B cell (primary cell): ENCODE results near the gene FAM216B. TPM values are rescaled to one million over a fixed set of nuclear protein-coding genes. Genes with fewer than 3 reads are reported as not detected.

ENCODE experiments used
- ATAC-seq: fragments of 200-7000 bp; cut with Tn5 transposase; one replicate; pipeline ENCODE4 v1.10.0; 2021; ENCODE audit warnings: low read depth, mild to moderate bottlenecking, moderate number of reproducible peaks, moderate library complexity
- CTCF ChIA-PET: fragments of 350-600 bp; sonication (Branson Sonifier 250); formaldehyde crosslinking; loops from one replicate; lab custom pipeline; 2021; ENCODE audit warnings: antibody characterized with exemption, inconsistent platforms; lab: Charles Lee
- POLR2A ChIA-PET: fragments of 350-600 bp; sonication (Branson Sonifier 250); formaldehyde crosslinking; loops from one replicate; lab custom pipeline; 2021; ENCODE audit warnings: antibody characterized with exemption; lab: Charles Lee
- DNase-seq: peaks from one replicate; pipeline ENCODE4 v3.0.0; 2013
- H2AFZ ChIP-seq: 2 replicates; pipeline ENCODE4 v1.6.1; 2012; ENCODE audit warnings: mild to moderate bottlenecking, low read depth, low read length; ENCODE audit not compliant: insufficient read depth, poor library complexity, severe bottlenecking
- H3K27ac ChIP-seq, 2 donors: 1 replicate in 1 of 2; 2 replicates in 1 of 2; pipeline ENCODE4 v1.5.1; 2012 to 2013; ENCODE audit warnings: low read length in 2 of 2, mild to moderate bottlenecking in 2 of 2, moderate library complexity in 1 of 2
- H3K27me3 ChIP-seq, 4 experiments: fragments of 200-600 bp in 1 of 4; sonication (generic) in 1 of 4; replicated peaks in 1 of 4; 1 replicate in 2 of 4; 2 replicates in 2 of 4; pipeline versions ENCODE4 v1.6.1 to v1.7.0; 2013 to 2016; ENCODE audit warnings: low read length in 3 of 4, mild to moderate bottlenecking in 2 of 4, mixed read lengths in 1 of 4, moderate library complexity in 1 of 4; ENCODE audit not compliant: insufficient read depth in 4 of 4, control insufficient read depth in 3 of 4; ENCODE audit errors: control extremely low read depth in 1 of 4
- H3K36me3 ChIP-seq, 2 experiments: replicated peaks in 1 of 2; 1 replicate in 1 of 2; 2 replicates in 1 of 2; pipeline versions ENCODE4 v1.6.1 to v1.7.1; 2013; ENCODE audit warnings: low read length in 1 of 2; ENCODE audit not compliant: insufficient read depth in 2 of 2, control insufficient read depth in 1 of 2; ENCODE audit errors: control extremely low read depth in 1 of 2, extremely low read depth in 1 of 2
- H3K4me1 ChIP-seq, 2 donors: fragments of 200-600 bp in 1 of 2; sonication (generic) in 1 of 2; 1 replicate in 1 of 2; 2 replicates in 1 of 2; pipeline versions ENCODE4 v1.5.1 to v1.6.1; 2013 to 2017; ENCODE audit warnings: low read length in 2 of 2; ENCODE audit not compliant: control insufficient read depth in 2 of 2, insufficient read depth in 2 of 2
- H3K4me2 ChIP-seq: replicated peaks from 2 replicates; pipeline ENCODE3; 2012; ENCODE audit warnings: mild to moderate bottlenecking, low read depth, low read length; ENCODE audit not compliant: poor library complexity, severe bottlenecking
- H3K4me3 ChIP-seq, 5 experiments: fragments of 200-600 bp in 1 of 5; sonication (generic) in 1 of 5; 1 replicate in 3 of 5; 2 replicates in 2 of 5; pipeline versions ENCODE4 v1.5.1 to v1.7.0; 2011 to 2016; ENCODE audit warnings: low read length in 4 of 5, mild to moderate bottlenecking in 4 of 5, low read depth in 2 of 5, control low read depth in 1 of 5, moderate library complexity in 1 of 5; ENCODE audit not compliant: insufficient read depth in 1 of 5; ENCODE audit errors: control extremely low read depth in 1 of 5, extremely low read depth in 1 of 5
- H3K79me2 ChIP-seq: fragments of 200-600 bp; sonication (generic); one replicate; pipeline ENCODE4 v1.6.0; 2016; ENCODE audit warnings: low read length; ENCODE audit not compliant: control insufficient read depth, insufficient read depth
- H3K9ac ChIP-seq: fragments of 200-600 bp; sonication (generic); 2 replicates; pipeline ENCODE4 v1.6.1; 2017; ENCODE audit warnings: mild to moderate bottlenecking, low read length, moderate library complexity
- H3K9me3 ChIP-seq, 3 donors: one replicate each; pipeline versions ENCODE4 v1.6.1 to v1.7.1; 2013; ENCODE audit warnings: low read length in 2 of 3; ENCODE audit not compliant: control insufficient read depth in 2 of 3, insufficient read depth in 1 of 3; ENCODE audit errors: control extremely low read depth in 1 of 3
- H4K20me1 ChIP-seq: 2 replicates; pipeline ENCODE4 v1.6.0; 2012; ENCODE audit warnings: mild to moderate bottlenecking, low read length; ENCODE audit not compliant: insufficient read depth, control insufficient read depth, poor library complexity, severe bottlenecking
- H3K27ac Mint-ChIP-seq: one replicate; pipeline ENCODE4 v1.8.0; 2021; ENCODE audit warnings: mixed read lengths
- H3K27me3 Mint-ChIP-seq: one replicate; pipeline ENCODE4 v1.8.0; 2021; ENCODE audit warnings: mixed read lengths
- H3K4me1 Mint-ChIP-seq: one replicate; pipeline ENCODE4 v1.8.0; 2021; ENCODE audit warnings: mixed read lengths
- H3K4me3 Mint-ChIP-seq: one replicate; pipeline ENCODE4 v1.8.0; 2021; ENCODE audit warnings: mixed read lengths
- H3K9me3 Mint-ChIP-seq: one replicate; pipeline ENCODE4 v1.8.0; 2022; ENCODE audit warnings: mixed read lengths; ENCODE audit not compliant: insufficient read depth
- EZH2 ChIP-seq: IDR thresholded peaks from 2 replicates; pipeline ENCODE4 v1.6.1; 2012; ENCODE audit warnings: borderline replicate concordance, low read depth, mild to moderate bottlenecking, moderate library complexity, low read length; ENCODE audit not compliant: insufficient read depth, poor library complexity, severe bottlenecking
- WGBS: methylation state at CpG from one replicate; pipeline ENCODE4 v1.1.5; 2013; ENCODE audit warnings: missing lambda C conversion rate; ENCODE audit not compliant: insufficient coverage; 5-methylcytosine and 5-hydroxymethylcytosine counted together
- intact Hi-C: fragments of 100-400 bp; cut with micrococcal nuclease; formaldehyde crosslinking; loops from one replicate; pipeline ENCODE4 v1.10.0; 2022
- polyA plus RNA-seq: library from polyadenylated mRNA; depleted of rRNA; stranded (reverse); fragments of >200 nt; gene quantifications from 2 replicates; pipeline ENCODE4 v1.2.3, GENCODE V29; 2012
- total RNA-seq, 2 donors: library from RNA; stranded (reverse); fragments of 120-200 nt in 1 of 2; gene quantifications; 1 replicate in 1 of 2; 2 replicates in 1 of 2; pipeline versions ENCODE4 v1.2.3 to v1.2.4, GENCODE V29; 2013 to 2022
- TF ChIP-seq, protein P1 (sequence below): fragments of 200-600 bp; IDR thresholded peaks from one replicate; pipeline ENCODE4 v1.8.0; 2022; ENCODE audit warnings: antibody characterized with exemption, mild to moderate bottlenecking

FAM216B gene
- total and polyA plus RNA-seq, 2 donors (not counting 1 experiment from before 2014, with no cell fraction given), result not detected

DNA sequence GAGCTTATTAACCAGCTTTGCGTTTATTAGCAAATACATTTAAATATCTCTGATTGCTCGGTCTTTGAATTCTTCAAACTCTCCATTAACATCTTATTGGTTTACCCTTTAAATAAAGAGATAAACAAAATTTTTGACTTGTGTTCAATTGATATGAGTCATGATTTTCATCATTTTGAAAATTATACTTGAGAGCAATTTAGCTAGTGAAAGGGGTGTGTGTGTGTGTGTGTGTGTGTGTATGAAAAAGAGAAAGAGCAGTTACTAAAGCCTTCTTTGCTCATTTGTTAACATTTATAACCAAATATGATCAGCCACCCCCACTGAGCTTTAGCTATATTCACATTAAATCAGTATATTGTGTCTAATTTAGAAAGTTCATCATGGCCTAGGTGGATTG is 48.3 kb upstream of the FAM216B start:
- no peak for ATAC-seq
- no peak for TF ChIP-seq EZH2
- TF ChIP-seq, protein P1, sequence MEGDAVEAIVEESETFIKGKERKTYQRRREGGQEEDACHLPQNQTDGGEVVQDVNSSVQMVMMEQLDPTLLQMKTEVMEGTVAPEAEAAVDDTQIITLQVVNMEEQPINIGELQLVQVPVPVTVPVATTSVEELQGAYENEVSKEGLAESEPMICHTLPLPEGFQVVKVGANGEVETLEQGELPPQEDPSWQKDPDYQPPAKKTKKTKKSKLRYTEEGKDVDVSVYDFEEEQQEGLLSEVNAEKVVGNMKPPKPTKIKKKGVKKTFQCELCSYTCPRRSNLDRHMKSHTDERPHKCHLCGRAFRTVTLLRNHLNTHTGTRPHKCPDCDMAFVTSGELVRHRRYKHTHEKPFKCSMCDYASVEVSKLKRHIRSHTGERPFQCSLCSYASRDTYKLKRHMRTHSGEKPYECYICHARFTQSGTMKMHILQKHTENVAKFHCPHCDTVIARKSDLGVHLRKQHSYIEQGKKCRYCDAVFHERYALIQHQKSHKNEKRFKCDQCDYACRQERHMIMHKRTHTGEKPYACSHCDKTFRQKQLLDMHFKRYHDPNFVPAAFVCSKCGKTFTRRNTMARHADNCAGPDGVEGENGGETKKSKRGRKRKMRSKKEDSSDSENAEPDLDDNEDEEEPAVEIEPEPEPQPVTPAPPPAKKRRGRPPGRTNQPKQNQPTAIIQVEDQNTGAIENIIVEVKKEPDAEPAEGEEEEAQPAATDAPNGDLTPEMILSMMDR, result no peak
- POLR2A ChIA-PET, result no interaction called here
- intact Hi-C loops, result no loop called here
- Mint-ChIP-seq H3K4me3 (no peak overlapping the region), H3K4me1 (no peaks in the 10 kb centered on the region), H3K27ac (no peak overlapping the region), H3K9me3 (peaks cover 3% of the 10 kb centered on the region), H3K27me3 (peaks cover 5% of the 10 kb centered on the region)
- Histone ChIP-seq H3K4me1 (no peaks in the 10 kb centered on the region), H3K4me2 (no peak overlapping the region), H3K79me2 (no peaks in the 10 kb centered on the region), H4K20me1 (no peaks in the 10 kb centered on the region), H3K27me3 (peaks cover 0 to 2% (median 0%) of the 10 kb centered on the region in 4 experiments), H3K36me3 (no peaks in the 10 kb centered on the region), H3K27ac (no peak overlapping the region), H3K9me3 (no peaks in the 10 kb centered on the region), H2AFZ (no peak overlapping the region), H3K4me3 (no peak overlapping the region), H3K9ac (no peak overlapping the region)
- DNase-seq, result no peak
- no CpG with 5 or more reads among the region's 2 CpGs for WGBS
- CTCF ChIA-PET, result interaction anchor here (0.7 kb wide), 1 partner anchor 44 kb away, joined by 3 read pairs; no protein-coding TSS in a partner anchor

GRCh38 chr13:42735010-42735409 is 46.4 kb upstream of the FAM216B start:
- Mint-ChIP-seq H3K27me3 (no peaks in the 10 kb centered on the region), H3K9me3 (peaks cover 3% of the 10 kb centered on the region), H3K4me1 (no peaks in the 10 kb centered on the region), H3K4me3 (no peak overlapping the region), H3K27ac (no peak overlapping the region)
- CTCF ChIA-PET, result no interaction called here
- DNase-seq, result no peak
- Histone ChIP-seq H3K36me3 (no peaks in the 10 kb centered on the region), H3K4me1 (no peaks in the 10 kb centered on the region), H3K27ac (no peak overlapping the region), H3K79me2 (no peaks in the 10 kb centered on the region), H3K4me2 (no peak overlapping the region), H3K9me3 (no peaks in the 10 kb centered on the region), H2AFZ (no peak overlapping the region), H3K9ac (no peak overlapping the region), H3K27me3 (peaks cover 0 to 2% (median 0%) of the 10 kb centered on the region in 4 experiments), H4K20me1 (no peaks in the 10 kb centered on the region), H3K4me3 (no peak overlapping the region)
- WGBS, result 100% methylated on average over 2 of the region's 3 CpGs
- intact Hi-C loops, result no loop called here
- ATAC-seq, result no peak
- TF ChIP-seq, protein P1, result no peak
- TF ChIP-seq EZH2, result no peak
- POLR2A ChIA-PET, result no interaction called here
